VCaP (cell line): ENCODE measurements around the gene PTPRJ.

ENCODE experiments used
- H3K27ac ChIP-seq: fragments of 450-650 bp; 2 replicates; pipeline ENCODE4 v1.5.1; 2017
- TF ChIP-seq, protein P1 (sequence below): fragments of 450-650 bp; conservative IDR thresholded peaks from 2 replicates; pipeline ENCODE4 v1.5.1; 2017; ENCODE audit warnings: mild to moderate bottlenecking, moderate library complexity

PTPRJ gene

DNA sequence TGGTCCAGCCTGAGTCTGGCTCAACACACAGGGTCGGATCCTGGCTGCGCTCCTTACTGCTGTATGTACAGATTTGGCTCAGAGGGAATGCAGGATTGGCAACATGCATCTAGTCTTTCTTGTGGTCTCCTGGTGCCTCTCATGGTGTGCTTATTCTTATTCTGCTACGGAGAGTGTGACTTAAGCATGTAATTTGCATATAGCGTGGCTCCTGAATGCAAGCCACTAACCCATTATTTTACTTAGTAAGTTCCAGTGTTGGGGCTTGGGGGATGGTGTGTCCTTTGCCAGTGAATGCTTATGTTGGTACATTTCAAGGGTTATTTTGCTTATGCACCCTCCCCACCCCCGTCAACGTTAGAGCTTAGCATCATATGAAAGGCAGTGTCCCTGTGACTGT lies 51.2 kb downstream of the PTPRJ start:
- no peak overlapping the region for H3K27ac ChIP-seq
- TF ChIP-seq, protein P1, sequence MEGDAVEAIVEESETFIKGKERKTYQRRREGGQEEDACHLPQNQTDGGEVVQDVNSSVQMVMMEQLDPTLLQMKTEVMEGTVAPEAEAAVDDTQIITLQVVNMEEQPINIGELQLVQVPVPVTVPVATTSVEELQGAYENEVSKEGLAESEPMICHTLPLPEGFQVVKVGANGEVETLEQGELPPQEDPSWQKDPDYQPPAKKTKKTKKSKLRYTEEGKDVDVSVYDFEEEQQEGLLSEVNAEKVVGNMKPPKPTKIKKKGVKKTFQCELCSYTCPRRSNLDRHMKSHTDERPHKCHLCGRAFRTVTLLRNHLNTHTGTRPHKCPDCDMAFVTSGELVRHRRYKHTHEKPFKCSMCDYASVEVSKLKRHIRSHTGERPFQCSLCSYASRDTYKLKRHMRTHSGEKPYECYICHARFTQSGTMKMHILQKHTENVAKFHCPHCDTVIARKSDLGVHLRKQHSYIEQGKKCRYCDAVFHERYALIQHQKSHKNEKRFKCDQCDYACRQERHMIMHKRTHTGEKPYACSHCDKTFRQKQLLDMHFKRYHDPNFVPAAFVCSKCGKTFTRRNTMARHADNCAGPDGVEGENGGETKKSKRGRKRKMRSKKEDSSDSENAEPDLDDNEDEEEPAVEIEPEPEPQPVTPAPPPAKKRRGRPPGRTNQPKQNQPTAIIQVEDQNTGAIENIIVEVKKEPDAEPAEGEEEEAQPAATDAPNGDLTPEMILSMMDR = no peak

DNA sequence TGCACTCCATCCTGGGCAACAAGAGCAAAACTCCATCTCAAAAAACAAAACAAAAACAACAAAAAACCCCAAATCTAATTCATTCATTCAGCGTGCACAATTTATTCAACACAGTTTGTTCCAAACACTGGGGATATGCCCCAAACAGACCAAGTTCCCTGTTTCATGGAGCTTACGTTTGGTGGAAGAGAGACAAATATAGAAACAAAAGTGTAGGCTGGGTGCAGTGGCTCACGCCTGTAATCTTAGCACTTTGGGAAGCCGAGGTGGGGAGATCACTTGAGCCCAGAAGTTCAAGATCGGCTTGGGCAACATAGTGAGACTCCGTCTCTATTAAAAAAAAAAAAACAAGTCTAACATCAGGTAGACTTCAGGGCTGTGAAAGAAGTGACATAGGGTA lies 52.4 kb downstream of the PTPRJ start:
- TF ChIP-seq, protein P1 = no peak
- H3K27ac ChIP-seq = no peak overlapping the region

DNA sequence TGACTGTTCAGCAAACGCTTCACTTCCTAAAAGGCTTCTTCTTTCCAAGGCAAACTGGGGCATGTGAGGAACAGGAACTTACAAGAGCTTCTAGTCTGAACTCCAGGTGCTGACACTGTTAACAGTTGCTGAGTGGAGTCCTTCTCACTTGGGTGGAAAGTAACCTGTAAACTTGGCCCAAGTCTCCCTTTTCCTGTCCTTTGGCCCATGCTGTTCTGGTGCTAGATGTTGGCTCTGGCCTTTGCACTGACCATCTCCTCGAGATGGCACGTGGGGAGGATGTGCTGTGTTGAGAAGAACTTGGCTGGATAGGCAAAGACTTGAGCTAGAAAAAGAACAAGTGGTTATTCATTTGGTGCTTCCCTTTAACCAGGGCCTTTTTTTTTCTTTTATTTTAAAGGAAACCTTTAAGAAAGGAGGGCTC lies 53.6 kb downstream of the PTPRJ start:
- H3K27ac ChIP-seq = no peak overlapping the region
- TF ChIP-seq, protein P1 = no peak

DNA sequence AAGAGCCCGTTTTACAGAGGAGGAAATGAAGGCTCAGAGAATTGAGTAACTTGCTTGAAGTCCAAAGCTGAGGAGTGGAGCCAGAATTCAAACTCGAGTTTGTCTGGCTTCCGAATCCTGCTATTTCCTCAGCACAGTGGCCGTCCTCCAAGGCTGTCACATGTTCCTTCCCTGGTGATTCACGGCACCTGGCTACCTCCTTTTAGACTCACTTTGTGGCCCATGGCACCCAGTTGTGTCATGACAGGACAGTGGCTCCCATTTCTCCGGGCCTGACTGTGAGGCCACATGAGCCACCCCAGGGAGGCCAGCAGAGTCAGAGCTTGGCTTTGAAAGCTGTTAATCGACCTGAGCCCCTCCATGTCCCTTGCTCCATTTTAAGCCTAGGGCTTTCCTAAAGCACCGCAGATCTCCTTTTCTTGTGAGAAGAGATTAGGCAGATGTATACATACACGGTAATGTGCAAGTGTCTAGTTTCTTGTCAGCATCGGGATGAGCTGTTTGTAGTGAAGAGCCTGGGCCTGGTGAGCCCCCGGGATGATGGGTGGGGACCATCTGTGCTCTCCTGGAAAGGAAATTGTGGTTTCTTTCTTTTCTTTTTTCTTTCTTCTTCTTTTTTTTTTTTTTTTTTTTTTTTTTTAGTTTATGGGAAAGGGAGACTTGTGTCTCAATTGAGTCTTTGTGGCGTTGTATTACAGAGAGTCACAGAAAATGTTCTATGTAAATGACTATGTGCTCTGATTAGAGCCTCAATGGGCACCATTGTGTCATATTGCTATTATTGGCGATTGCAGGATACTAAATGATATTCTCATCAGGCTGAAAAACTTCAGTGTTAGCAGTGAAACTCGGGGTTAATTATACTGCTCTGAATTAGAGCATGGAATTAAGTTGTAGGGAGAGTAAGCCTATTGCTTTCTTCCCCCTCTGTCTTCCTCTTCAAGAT lies 54.8 kb downstream of the PTPRJ start:
- H3K27ac ChIP-seq = peak overlapping the region; percentile 99; the same call in 1 of the 2 replicates
- TF ChIP-seq, protein P1 = no peak

DNA sequence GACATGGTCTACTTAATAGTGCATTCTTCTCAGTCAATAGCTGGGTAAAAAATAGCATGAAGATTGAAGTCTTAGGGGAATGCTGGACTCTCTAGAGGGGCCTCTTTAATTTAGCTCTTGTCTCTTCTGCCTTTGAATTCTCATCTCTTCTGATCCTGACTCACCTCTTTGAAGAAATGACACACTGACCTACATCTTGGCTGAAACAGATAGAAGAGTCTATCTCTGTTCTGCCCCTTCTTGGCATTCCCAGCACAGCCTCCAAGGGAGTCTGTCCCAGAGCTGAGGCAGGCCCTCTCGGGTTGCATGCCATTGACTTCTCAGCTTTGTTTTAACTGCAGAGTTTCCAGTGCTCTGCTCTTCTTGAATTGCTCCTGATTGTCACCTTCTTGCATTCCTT lies 55.7 kb downstream of the PTPRJ start:
- H3K27ac ChIP-seq = peak overlapping the region; percentile 99
- TF ChIP-seq, protein P1 = no peak

DNA sequence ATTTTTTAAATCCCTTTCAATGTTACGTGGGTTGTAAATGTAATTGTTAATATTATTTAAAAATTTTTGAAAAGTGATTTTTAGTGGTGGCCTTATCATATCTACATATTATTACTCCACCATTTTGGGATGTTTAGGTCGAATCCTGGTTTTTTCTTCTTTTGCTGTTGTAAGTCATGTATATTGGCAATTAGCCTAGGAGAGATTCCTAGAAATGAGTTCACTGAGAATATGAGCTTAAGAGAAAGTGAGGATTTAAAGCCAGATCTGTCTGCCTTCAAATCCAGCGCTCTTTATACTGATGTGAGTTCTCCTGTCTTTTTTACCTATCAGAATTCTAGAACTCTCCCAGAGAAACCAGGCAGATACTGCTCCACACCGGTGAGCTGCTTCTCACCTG lies 56.1 kb downstream of the PTPRJ start:
- TF ChIP-seq, protein P1 = no peak
- peak overlapping the region; percentile 99 for H3K27ac ChIP-seq

DNA sequence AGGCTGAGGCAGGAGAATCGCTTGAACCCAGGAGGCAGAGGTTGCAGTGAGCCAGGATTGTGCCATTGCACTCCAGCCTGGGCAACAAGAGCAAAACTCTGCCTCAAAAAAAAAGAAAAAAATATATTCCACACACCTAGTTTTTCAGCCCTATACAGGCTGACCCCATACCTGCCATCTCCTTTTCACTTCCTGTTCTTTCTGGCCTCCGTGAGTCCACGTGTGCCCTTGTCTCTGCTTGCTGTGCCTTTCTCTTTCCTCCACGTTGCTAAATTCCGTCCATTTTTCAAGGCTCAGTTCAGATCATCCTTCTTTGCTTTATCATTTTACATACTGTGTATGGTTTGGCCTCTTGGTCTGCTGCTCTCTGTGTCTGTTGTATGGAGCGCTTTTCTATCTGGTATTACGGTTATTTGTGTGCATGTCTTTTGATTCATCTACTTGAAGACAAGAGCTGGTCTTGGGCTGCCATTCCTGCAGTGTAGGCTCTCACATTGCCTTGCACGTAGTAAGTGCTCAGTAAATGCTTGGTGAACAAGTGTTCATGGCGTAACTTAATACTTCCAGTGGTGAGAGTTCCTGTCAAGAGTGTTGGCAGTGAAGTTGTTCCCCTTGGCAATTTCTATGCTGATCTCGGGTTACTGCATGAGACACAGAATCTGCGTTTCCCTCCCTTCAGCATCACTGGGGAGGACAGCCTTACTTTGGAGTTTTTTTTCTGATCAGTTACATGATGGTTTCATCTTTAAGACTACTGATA lies 57.5 kb downstream of the PTPRJ start:
- H3K27ac ChIP-seq = peak overlapping the region; percentile 99

More for the DNA sequence above, 57.5 kb downstream of the PTPRJ start:
- TF ChIP-seq, protein P1 = no peak
